ENCODE measurements around the gene MSL3. TPM values are rescaled to one million over a fixed set of nuclear protein-coding genes. Genes with fewer than 3 reads are reported as not detected.
A peak's percentile ranks its signal among the peaks of the same experiment; 100 is the strongest.

Gene MSL3
- total RNA-seq, 1 donor from 2014 or later = 32.1 TPM

- Mint-ChIP-seq H3K4me3 (ENCODE audit: low read depth) (peak overlapping the region; percentile 90), H3K27me3 (no peaks in the 10 kb centered on the region), H3K36me3 (ENCODE audit: insufficient read depth) (peaks cover 9% of the 10 kb centered on the region), H3K27ac (peak overlapping the region; percentile 94), H3K4me1 (ENCODE audit: low read depth) (peaks cover 13% of the 10 kb centered on the region), H3K9me3 (ENCODE audit: low read depth) (peaks cover 19% of the 10 kb centered on the region)
- DNase-seq (ENCODE audit: low spot score, unreplicated experiment) = no peak
- TF ChIP-seq CTCF (IDR thresholded peaks at IDR 0.05; ENCODE audit: unreplicated experiment) = no peak
Observed at GRCh38 chrX:11759172-11759460, 1.1 kb downstream of the MSL3 start.

GRCh38 chrX:11759461-11760311 is 1.6 kb downstream of the MSL3 start:
- DNase-seq (ENCODE audit: low spot score, unreplicated experiment) = peak; percentile 28
- Mint-ChIP-seq H3K4me1 (ENCODE audit: low read depth) (peaks cover 13% of the 10 kb centered on the region), H3K4me3 (ENCODE audit: low read depth) (peak overlapping the region; percentile 90), H3K27ac (peak overlapping the region; percentile 94), H3K27me3 (no peaks in the 10 kb centered on the region), H3K9me3 (ENCODE audit: low read depth) (peaks cover 16% of the 10 kb centered on the region), H3K36me3 (ENCODE audit: insufficient read depth) (peaks cover 11% of the 10 kb centered on the region)
- peak; percentile 9 for TF ChIP-seq CTCF (IDR thresholded peaks at IDR 0.05; ENCODE audit: unreplicated experiment)

- H3K9me3 Mint-ChIP-seq (ENCODE audit: low read depth) = peaks cover 11% of the 10 kb centered on the region
- no peak overlapping the region for H3K27ac Mint-ChIP-seq
- H3K27me3 Mint-ChIP-seq = no peaks in the 10 kb centered on the region
- no peak for DNase-seq (ENCODE audit: low spot score, unreplicated experiment)
- peaks cover 13% of the 10 kb centered on the region for H3K36me3 Mint-ChIP-seq (ENCODE audit: insufficient read depth)
- peak overlapping the region; percentile 0 for H3K4me3 Mint-ChIP-seq (ENCODE audit: low read depth)
- TF ChIP-seq CTCF (IDR thresholded peaks at IDR 0.05; ENCODE audit: unreplicated experiment) = no peak
- H3K4me1 Mint-ChIP-seq (ENCODE audit: low read depth) = peaks cover 6% of the 10 kb centered on the region
Observed at GRCh38 chrX:11760958-11761357, 2.9 kb downstream of the MSL3 start.

- DNase-seq (ENCODE audit: low spot score, unreplicated experiment) = no peak
- TF ChIP-seq CTCF (IDR thresholded peaks at IDR 0.05; ENCODE audit: unreplicated experiment) = no peak
- Mint-ChIP-seq H3K4me3 (ENCODE audit: low read depth) (no peak overlapping the region), H3K36me3 (ENCODE audit: insufficient read depth) (peaks cover 16% of the 10 kb centered on the region), H3K9me3 (ENCODE audit: low read depth) (peaks cover 5% of the 10 kb centered on the region), H3K4me1 (ENCODE audit: low read depth) (peaks cover 3% of the 10 kb centered on the region), H3K27me3 (no peaks in the 10 kb centered on the region), H3K27ac (no peak overlapping the region)
Observed at GRCh38 chrX:11764602-11765067, 6.6 kb downstream of the MSL3 start.

GRCh38 chrX:11765449-11765848 is 7.4 kb downstream of the MSL3 start:
- Mint-ChIP-seq H3K27me3 (no peaks in the 10 kb centered on the region), H3K4me1 (ENCODE audit: low read depth) (no peaks in the 10 kb centered on the region), H3K9me3 (ENCODE audit: low read depth) (peaks cover 3% of the 10 kb centered on the region), H3K36me3 (ENCODE audit: insufficient read depth) (peaks cover 18% of the 10 kb centered on the region), H3K27ac (no peak overlapping the region), H3K4me3 (ENCODE audit: low read depth) (no peak overlapping the region)
- no peak for TF ChIP-seq CTCF (IDR thresholded peaks at IDR 0.05; ENCODE audit: unreplicated experiment)
- no peak for DNase-seq (ENCODE audit: low spot score, unreplicated experiment)
